WTC11 (cell line): Measurements from ENCODE around the gene NPW.

Experiments
- CREB1 ChIP-seq: sonication (generic); formaldehyde crosslinking; IDR thresholded peaks from 2 replicates; pipeline ENCODE4 v1.8.0; 2023; ENCODE audit warnings: mild to moderate bottlenecking, missing genetic modification reagents
- STAT6 ChIP-seq: sonication (generic); formaldehyde crosslinking; conservative IDR thresholded peaks from 2 replicates; pipeline ENCODE4 v1.8.1; 2023; ENCODE audit warnings: mild to moderate bottlenecking, low read depth, missing genetic modification reagents, moderate library complexity
- TF ChIP-seq, protein P1 (sequence below): fragments of 200-600 bp; IDR thresholded peaks from 2 replicates; pipeline ENCODE4 v1.8.0; 2022; ENCODE audit warnings: antibody characterized with exemption
- TF ChIP-seq, protein P2 (sequence below): sonication (generic); formaldehyde crosslinking; IDR thresholded peaks from 2 replicates; pipeline ENCODE4 v1.8.1; 2022; ENCODE audit warnings: low read depth, missing genetic modification reagents, borderline replicate concordance

DNA sequence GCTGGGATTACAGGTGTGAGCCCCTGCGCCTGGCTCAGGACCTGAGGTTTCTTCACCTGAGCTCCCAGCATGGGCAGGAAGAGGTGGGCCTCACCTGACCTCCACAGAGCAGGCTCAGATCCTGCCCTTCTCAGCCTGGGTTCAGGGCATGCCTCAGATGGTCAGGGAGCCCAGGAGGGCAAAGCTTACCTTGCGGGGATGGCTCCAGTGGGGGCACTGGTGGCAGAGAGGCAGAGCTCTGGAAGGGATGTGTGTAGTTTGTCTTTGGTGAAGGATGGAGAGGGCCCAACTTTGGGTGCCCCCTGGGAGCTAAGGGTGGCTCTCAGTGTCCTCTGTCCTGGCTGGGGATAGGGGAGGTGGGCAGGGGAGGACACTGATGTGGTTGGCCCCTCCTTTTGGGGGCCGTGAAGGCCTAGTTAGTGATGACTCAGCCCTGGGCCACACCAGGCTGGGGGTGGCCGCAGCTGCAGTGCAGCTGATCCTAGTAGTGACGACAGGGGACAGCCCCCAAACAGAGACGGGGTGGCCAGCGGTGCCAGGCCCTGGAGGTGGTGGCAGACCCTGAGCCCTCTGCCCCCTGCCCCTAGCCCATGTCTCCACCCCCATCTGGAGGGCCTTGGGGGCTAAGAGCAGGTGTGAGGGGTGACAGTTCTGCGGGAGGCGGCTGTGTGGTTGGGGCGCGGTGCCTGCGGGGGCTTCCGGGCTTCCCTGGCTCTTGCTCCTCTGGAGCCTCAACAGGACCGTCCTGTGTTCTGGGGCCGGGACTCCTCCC, 12.9 kb downstream of the NPW start:
- TF ChIP-seq, protein P1, sequence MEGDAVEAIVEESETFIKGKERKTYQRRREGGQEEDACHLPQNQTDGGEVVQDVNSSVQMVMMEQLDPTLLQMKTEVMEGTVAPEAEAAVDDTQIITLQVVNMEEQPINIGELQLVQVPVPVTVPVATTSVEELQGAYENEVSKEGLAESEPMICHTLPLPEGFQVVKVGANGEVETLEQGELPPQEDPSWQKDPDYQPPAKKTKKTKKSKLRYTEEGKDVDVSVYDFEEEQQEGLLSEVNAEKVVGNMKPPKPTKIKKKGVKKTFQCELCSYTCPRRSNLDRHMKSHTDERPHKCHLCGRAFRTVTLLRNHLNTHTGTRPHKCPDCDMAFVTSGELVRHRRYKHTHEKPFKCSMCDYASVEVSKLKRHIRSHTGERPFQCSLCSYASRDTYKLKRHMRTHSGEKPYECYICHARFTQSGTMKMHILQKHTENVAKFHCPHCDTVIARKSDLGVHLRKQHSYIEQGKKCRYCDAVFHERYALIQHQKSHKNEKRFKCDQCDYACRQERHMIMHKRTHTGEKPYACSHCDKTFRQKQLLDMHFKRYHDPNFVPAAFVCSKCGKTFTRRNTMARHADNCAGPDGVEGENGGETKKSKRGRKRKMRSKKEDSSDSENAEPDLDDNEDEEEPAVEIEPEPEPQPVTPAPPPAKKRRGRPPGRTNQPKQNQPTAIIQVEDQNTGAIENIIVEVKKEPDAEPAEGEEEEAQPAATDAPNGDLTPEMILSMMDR: no peak
- TF ChIP-seq, protein P2, sequence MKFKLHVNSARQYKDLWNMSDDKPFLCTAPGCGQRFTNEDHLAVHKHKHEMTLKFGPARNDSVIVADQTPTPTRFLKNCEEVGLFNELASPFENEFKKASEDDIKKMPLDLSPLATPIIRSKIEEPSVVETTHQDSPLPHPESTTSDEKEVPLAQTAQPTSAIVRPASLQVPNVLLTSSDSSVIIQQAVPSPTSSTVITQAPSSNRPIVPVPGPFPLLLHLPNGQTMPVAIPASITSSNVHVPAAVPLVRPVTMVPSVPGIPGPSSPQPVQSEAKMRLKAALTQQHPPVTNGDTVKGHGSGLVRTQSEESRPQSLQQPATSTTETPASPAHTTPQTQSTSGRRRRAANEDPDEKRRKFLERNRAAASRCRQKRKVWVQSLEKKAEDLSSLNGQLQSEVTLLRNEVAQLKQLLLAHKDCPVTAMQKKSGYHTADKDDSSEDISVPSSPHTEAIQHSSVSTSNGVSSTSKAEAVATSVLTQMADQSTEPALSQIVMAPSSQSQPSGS (CRISPR knock-in tag): no peak
- TF ChIP-seq STAT6 (CRISPR knock-in tag) (no peak), CREB1 (no peak)
